NCI-H82 treated with DMSO at 0.1 percent for 48 hours (cell line): ENCODE measurements around the gene METRNL.
"Not testable (repeated sequence)": the region's sequence is repeated elsewhere in the genome, so short reads cannot be mapped to it uniquely, and the experiment has no call there.

Source experiments
- DNase-seq: peaks from one replicate; lab custom pipeline; 2025; ENCODE audit not compliant: unreplicated experiment; lab: John Stamatoyannopoulos, UW

The METRNL gene

GRCh38 chr17:83118071-83118841, 38.8 kb downstream of the METRNL start:
- DNase-seq, result peak; percentile 2

DNA sequence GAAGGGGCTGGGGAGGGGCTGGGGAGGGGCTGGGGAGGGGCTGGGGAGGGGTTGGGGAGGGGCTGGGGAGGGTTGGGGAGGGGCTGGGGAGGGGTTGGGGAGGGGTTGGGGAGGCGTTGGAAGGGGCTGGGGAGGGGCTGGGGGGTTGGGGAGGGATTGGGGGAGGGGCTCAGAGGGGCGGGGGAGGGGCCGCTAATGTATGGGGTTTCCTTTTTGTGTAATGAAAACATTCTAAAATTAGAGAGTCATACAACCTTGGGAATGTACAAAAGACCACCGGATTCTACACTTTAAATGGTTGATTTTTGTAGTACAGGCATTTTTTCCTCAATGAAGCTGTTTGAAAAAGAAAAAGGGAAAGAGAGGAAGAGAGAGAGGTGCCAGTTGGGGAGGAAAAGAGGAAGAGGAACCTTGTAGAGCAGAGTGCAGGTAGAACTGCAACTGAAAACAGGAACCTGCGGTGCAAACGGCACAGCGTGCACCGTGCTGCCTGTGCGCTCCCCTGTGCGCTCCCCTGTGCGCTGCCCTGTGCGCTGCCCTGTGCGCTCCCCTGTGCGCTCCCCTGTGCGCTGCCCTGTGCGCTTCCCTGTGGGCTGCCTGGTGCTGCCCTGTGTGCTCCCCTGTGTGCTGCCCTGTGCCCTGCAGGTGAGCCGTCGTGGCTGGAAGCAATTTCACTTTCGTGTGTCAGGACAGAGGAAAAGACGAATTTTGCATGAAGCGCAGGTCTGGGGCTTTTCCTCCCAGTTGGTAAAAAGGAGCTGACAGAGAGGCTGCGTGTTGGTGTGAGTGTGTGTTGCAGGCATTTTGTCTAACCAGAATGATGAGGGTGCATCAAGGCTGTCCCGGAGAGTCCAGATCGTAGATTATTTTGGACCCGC, 40.8 kb downstream of the METRNL start:
- no peak for DNase-seq

GRCh38 chr17:83121473-83121872, 42.1 kb downstream of the METRNL start:
- not testable (repeated sequence) for DNase-seq

- no peak for DNase-seq
Measured at GRCh38 chr17:83121921-83122820, 42.8 kb downstream of the METRNL start.

DNA sequence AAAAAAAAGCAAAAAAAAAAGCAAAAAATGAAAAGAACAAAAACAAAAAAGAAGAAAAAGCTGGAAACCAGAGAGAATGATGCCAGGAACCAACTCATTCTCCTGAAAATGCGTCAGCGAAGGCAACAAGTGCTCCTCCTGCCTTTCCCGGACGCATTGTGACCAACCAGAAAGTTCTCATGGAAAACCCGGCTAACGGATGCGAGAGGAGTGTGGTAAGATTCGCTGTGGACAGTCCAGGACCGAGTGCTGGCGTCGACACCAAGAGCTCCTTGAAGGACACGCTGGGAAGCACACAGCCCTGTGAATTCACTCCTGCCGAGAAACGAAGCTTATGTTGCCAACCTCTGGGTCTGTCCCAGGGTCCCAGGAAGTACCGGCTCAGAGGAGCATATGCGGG, 43.4 kb downstream of the METRNL start:
- no peak for DNase-seq

DNA sequence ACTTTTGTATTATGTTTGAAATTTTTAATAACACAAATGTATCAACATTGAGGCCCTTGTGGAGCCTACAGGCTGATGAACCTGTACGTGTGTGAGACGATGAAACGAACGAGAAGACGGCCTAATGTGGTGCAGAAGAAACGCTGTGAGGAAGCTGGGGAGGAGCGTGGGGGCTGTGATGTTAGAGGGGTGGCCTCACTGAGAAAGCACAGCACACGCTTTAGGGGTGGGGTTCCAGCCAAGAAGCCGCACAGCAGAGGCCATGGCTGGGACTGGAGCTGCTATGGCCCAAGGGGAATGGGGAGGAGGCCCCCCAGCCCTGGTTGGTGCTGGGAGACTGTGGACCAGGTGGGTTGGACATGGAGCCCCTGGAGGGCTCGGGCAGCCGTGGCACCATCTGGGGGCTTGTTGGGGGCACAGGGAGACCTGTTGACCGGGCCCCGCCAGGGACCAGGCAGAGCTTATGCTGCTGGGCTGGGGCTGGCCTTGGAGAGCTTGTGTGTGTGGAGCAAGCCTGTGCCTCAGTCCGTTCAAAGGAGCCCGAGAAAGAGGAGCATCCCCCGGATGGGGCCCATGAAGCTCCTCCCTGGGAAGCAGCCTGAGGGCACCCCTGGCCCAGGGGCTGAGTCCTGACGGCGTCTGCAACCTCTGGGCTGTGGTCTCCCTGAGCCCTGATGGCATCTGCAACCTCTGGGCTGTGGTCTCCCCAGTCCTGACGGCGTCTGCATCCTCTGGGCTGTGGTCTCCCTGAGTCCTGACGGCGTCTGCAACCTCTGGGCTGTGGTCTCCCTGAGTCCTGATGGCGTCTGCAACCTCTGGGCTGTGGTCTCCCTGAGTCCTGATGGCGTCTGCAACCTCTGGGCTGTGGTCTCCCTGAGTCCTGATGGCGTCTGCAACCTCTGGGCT, 44.7 kb downstream of the METRNL start:
- DNase-seq, result no peak

DNA sequence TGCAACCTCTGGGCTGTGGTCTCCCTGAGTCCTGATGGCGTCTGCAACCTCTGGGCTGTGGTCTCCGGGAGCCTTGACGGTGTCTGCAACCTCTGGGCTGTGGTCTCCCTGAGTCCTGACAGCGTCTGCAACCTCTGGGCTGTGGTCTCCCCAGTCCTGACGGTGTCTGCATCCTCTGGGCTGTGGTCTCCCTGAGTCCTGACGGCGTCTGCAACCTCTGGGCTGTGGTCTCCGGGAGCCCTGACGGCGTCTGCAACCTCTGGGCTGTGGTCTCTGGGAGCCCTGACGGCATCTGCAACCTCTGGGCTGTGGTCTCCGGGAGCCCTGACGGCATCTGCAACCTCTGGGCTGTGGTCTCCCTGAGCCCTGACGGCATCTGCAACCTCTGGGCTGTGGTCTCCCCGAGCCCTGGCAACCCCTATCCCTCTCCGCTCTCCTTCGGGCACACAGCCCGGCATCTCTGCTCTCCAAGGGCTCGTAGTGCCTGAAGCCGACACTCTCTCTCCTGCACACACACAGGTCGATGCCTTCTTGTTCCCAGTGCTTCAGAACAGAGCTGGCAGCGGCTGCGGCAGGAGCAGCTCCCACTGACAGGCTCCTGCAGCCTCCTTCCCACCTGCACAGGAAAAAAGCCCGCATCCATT, 45.6 kb downstream of the METRNL start:
- no peak for DNase-seq

DNA sequence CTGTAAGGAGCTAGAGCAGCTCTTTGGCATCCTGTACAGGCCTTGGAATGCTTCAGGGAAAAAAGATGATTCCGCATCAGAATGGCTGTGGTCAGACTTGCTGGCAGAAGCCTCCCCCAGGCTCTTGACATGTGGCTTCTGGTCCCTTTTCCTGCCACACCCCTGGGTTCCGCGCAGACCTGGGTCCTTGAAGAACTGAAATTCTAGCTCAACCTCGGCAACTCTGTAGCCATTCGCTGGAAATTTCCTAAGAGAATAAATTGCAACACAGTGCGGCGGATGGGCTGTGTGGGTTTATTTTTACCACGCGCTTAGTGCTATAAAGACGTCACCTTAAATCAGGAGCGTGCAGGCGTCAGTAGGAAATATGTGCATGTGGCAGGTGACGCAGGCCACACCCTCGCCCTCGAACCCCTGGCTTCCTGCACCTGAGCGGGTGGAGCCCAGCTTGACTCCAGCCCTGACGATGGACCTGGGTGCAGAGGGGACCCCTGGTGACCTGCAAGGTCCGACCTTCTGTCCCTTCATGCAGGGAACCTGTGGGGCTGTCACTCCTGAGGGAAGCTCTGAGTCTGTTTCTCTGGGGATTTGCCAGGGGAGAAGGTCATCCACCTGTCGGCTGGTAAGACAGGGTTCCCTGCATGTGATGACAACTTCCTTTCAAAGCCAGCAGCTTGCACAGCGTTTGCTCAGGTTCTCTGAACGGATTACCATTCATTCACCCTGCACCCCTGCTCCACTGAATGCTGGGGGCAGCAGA, 46.3 kb downstream of the METRNL start:
- DNase-seq, result no peak

DNA sequence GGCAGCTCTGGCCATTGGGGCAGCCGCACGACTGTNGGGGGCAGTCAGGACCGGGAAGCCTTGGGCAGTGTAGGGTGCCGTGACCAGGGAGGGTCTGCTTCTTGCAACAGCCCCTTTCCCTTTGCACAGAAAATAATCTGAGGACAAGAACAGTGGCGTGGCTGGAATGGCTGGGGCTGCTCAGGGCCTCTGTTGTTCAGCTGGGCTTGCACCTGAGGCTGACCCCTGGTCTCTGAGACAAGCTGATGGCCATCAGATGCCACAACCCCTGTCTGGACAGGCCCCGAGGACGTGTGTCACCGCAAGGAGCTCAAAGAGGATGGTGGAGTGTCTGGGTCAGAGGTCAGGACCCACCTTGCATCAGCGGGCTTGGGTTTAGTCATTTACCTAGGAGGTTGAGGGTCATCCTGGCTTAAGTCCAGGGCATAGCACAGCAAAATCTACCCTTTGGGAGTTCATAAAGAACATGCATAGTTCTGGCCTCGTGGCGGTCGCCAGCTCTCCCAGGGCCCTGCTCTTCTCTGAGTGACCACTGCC, 46.9 kb downstream of the METRNL start:
- no peak for DNase-seq

DNA sequence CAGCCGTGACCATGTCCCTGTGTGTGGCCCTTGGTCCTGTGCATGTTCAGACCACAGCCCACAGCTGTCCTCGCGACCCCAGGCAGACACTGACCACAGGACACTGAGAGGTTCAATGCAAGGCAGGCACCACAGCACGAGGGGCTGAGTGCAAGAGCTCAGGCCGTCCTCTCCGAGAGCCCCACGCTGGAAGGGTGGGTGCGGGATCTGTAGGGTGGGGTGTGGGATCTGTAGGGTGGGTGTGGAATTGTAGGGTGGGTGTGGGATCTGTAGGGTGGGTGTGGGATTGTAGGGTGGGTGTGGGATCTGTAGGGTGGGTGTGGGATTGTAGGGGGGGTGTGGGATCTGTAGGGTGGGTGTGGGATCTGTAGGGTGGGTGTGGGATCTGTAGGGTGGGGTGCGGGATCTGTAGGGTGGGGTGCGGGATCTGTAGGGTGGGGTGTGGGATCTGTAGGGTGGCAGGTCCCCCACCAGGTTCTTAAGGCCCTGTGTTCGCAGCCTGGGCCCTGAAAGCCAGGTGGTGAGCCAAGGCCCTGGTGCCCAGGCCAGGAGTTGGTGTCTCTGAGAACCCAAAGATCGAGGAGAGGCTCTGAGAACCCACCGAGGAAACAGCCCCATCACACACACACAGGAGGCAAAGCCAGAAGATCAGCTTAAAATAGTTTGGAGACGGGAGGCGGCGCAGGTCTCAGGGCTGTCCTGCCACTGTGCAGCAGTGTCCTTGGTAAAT, 48.2 kb downstream of the METRNL start:
- no peak for DNase-seq

- DNase-seq, result no peak
Measured at GRCh38 chr17:83128306-83129240, 49.2 kb downstream of the METRNL start.

- DNase-seq, result no peak
Measured at GRCh38 chr17:83129676-83130075, 50.3 kb downstream of the METRNL start.

- no peak for DNase-seq
Measured at GRCh38 chr17:83131401-83132011, 52.1 kb downstream of the METRNL start.

GRCh38 chr17:83132251-83133081, 53.1 kb downstream of the METRNL start:
- DNase-seq, result no peak

DNA sequence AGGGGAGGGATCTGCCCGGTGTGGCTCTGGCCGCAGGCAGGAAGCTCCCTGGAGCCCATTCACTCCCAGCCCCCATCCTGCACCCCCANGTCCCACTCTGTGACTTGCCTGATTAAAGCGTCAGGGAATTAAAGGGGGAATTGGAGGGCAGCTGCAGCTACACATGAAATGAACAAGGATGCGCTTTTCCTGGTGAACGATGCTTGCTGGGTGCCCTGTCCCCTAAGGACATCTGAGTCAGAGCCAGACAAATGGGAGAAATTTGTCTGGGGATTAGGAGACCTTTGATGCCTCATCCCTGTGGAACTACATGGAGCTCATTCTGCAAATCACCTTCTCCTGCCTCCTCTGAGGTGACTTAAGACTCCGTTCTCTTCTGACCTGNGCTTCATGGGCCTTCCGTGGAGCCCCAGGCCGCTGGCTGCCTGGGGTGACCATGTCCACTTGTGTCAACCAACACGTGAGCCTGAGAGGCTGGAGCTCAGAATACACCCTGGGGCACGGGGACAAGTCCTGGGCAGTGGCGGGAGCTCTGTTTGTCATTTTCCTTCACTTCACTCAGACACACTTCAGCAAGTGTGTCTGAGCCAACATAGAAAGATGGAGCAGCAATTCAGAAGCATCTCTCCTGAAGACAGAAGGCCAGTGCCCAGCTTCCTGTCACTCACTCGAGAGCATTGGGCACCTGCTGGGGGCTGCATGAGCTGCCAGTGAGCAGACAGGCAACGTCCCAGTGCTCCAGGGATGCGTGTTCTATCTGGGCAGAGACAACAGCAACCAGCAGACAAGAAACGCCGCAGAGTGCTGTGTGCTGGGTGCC, 54.1 kb downstream of the METRNL start:
- no peak for DNase-seq
